H1 (cell line): ENCODE results near the gene OR52M1. TPM values are rescaled to one million over a fixed set of nuclear protein-coding genes. Genes with fewer than 3 reads are reported as not detected.

Experiments
- CTCF ChIA-PET: fragments of 300-600 bp; sonication (Branson Sonifier 250); formaldehyde crosslinking; loops from one replicate; lab custom pipeline; 2021; ENCODE audit not compliant: partially characterized antibody; lab: Charles Lee
- POLR2A ChIA-PET: fragments of 300-600 bp; sonication (Branson Sonifier 250); formaldehyde crosslinking; loops from one replicate; lab custom pipeline; 2021; ENCODE audit warnings: inconsistent platforms; ENCODE audit not compliant: partially characterized antibody; lab: Charles Lee
- DNase-seq, 2 experiments: peaks; one replicate each; pipeline versions ENCODE4 v3.0.0 to v3.0.0-alpha.2; 2010 to 2022; ENCODE audit warnings: low spot score in 2 of 2, low read depth in 1 of 2, mixed read lengths in 1 of 2
- FAIRE-seq: peaks from 2 replicates; lab custom pipeline; 2011; peaks lifted over from hg19 to GRCh38; lab: Jason Lieb, UNC
- H2AFZ ChIP-seq: 2 replicates; pipeline ENCODE4 v1.8.1; 2012; ENCODE audit warnings: low read length, inconsistent platforms
- H2AK5ac ChIP-seq: 2 replicates; pipeline ENCODE4 v1.6.1; 2013; ENCODE audit warnings: low read depth, low read length
- H2BK120ac ChIP-seq: replicated peaks from 2 replicates; pipeline ENCODE3; 2013; ENCODE audit warnings: low read depth, low read length, inconsistent platforms
- H2BK12ac ChIP-seq: 2 replicates; pipeline ENCODE4 v1.6.1; 2013; ENCODE audit warnings: low read depth, low read length
- H2BK15ac ChIP-seq: 2 replicates; pipeline ENCODE4 v1.6.1; 2013; ENCODE audit warnings: low read length
- H2BK20ac ChIP-seq: 2 replicates; pipeline ENCODE4 v1.6.1; 2013; ENCODE audit warnings: low read length
- H2BK5ac ChIP-seq: 2 replicates; pipeline ENCODE4 v1.6.1; 2013; ENCODE audit warnings: low read depth, low read length
- H3K14ac ChIP-seq: 2 replicates; pipeline ENCODE4 v1.6.1; 2013; ENCODE audit warnings: inconsistent platforms; ENCODE audit not compliant: insufficient read length
- H3K18ac ChIP-seq: 2 replicates; pipeline ENCODE4 v1.6.1; 2013; ENCODE audit warnings: low read length; ENCODE audit errors: extremely low read depth
- H3K23ac ChIP-seq: 2 replicates; pipeline ENCODE4 v1.6.1; 2013; ENCODE audit warnings: inconsistent platforms; ENCODE audit not compliant: insufficient read length
- H3K23me2 ChIP-seq: 2 replicates; pipeline ENCODE4 v1.6.1; 2013; ENCODE audit warnings: low read depth, low read length
- H3K27ac ChIP-seq: 2 replicates; pipeline ENCODE4 v1.6.1; 2011; ENCODE audit warnings: low read depth, low read length, inconsistent platforms
- H3K27me3 ChIP-seq, 4 experiments: replicated peaks in 1 of 4; 1 replicate in 1 of 4; 2 replicates in 3 of 4; pipeline versions ENCODE4 v1.6.1 to v1.8.1; 2011 to 2013; ENCODE audit warnings: low read length in 3 of 4, mild to moderate bottlenecking in 3 of 4, inconsistent platforms in 2 of 4, mixed read lengths in 2 of 4, moderate library complexity in 1 of 4; ENCODE audit not compliant: control insufficient read depth in 3 of 4, insufficient read depth in 3 of 4; ENCODE audit errors: extremely low read depth in 1 of 4
- H3K36me3 ChIP-seq, 4 experiments: 2 replicates each; pipeline versions ENCODE4 v1.6.1 to v1.8.1; 2011 to 2013; ENCODE audit warnings: mild to moderate bottlenecking in 4 of 4, low read length in 3 of 4, moderate library complexity in 2 of 4, control low read depth in 1 of 4, inconsistent platforms in 1 of 4; ENCODE audit not compliant: insufficient read depth in 4 of 4, control insufficient read depth in 2 of 4
- H3K4ac ChIP-seq: replicated peaks from 2 replicates; pipeline ENCODE3; 2013; ENCODE audit warnings: low read length, low read depth, mixed read lengths, inconsistent platforms; ENCODE audit not compliant: insufficient read length
- H3K4me1 ChIP-seq, 4 experiments: replicated peaks in 1 of 4; 1 replicate in 1 of 4; 2 replicates in 3 of 4; pipeline versions ENCODE4 v1.6.1 to v1.8.1; 2011 to 2013; ENCODE audit warnings: low read length in 3 of 4, inconsistent platforms in 2 of 4, mixed read lengths in 1 of 4; ENCODE audit not compliant: insufficient read depth in 4 of 4, control insufficient read depth in 3 of 4
- H3K4me2 ChIP-seq, 2 experiments: 2 replicates each; pipeline versions ENCODE4 v1.6.1 to v1.8.1; 2011 to 2013; ENCODE audit warnings: low read depth in 2 of 2, low read length in 2 of 2, control low read depth in 1 of 2, inconsistent platforms in 1 of 2, mild to moderate bottlenecking in 1 of 2; ENCODE audit not compliant: insufficient read depth in 1 of 2
- H3K4me3 ChIP-seq, 4 experiments: fragments of 200-600, 300-600 bp in 1 of 4; sonication (generic), shearing (Covaris generic), sonication (Bioruptor Twin) in 1 of 4; 2 replicates each; pipeline versions ENCODE4 v1.5.1 to v1.8.1; 2011 to 2016; ENCODE audit warnings: low read length in 4 of 4, low read depth in 3 of 4, control low read depth in 2 of 4, inconsistent platforms in 2 of 4, mild to moderate bottlenecking in 2 of 4, mixed read lengths in 1 of 4, moderate library complexity in 1 of 4; ENCODE audit not compliant: insufficient read depth in 2 of 4; ENCODE audit errors: extremely low read depth in 1 of 4
- H3K56ac ChIP-seq: replicated peaks from 2 replicates; pipeline ENCODE3; 2013; ENCODE audit warnings: low read depth, mild to moderate bottlenecking, mixed read lengths, low read length, inconsistent platforms; ENCODE audit not compliant: insufficient read length
- H3K79me1 ChIP-seq: 2 replicates; pipeline ENCODE4 v1.6.1; 2013; ENCODE audit warnings: low read depth, low read length, control low read depth
- H3K79me2 ChIP-seq, 2 experiments: 2 replicates each; pipeline versions ENCODE4 v1.6.1 to v1.8.1; 2012 to 2013; ENCODE audit warnings: low read length in 2 of 2, mild to moderate bottlenecking in 2 of 2, inconsistent platforms in 1 of 2; ENCODE audit not compliant: insufficient read depth in 2 of 2, control insufficient read depth in 1 of 2
- H3K9ac ChIP-seq, 4 experiments: replicated peaks in 1 of 4; 1 replicate in 1 of 4; 2 replicates in 3 of 4; pipeline versions ENCODE4 v1.6.1 to v1.8.1; 2011 to 2013; ENCODE audit warnings: low read depth in 3 of 4, low read length in 3 of 4, control low read depth in 2 of 4, mild to moderate bottlenecking in 2 of 4, moderate library complexity in 2 of 4, inconsistent platforms in 1 of 4; ENCODE audit errors: extremely low read depth in 1 of 4
- H3K9me3 ChIP-seq, 2 experiments: 2 replicates each; pipeline versions ENCODE4 v1.6.1 to v1.8.1; 2012 to 2013; ENCODE audit warnings: mild to moderate bottlenecking in 2 of 2, moderate library complexity in 2 of 2, control low read depth in 1 of 2, inconsistent platforms in 1 of 2, low read depth in 1 of 2, low read length in 1 of 2, mixed read lengths in 1 of 2; ENCODE audit not compliant: insufficient read depth in 2 of 2
- H4K20me1 ChIP-seq, 2 experiments: replicated peaks in 1 of 2; 2 replicates each; pipeline versions ENCODE3 to v1.8.1; 2011 to 2013; ENCODE audit warnings: inconsistent platforms in 2 of 2, low read length in 2 of 2, mild to moderate bottlenecking in 1 of 2; ENCODE audit not compliant: insufficient read depth in 2 of 2, control insufficient read depth in 1 of 2
- H4K5ac ChIP-seq: 2 replicates; pipeline ENCODE4 v1.6.1; 2013; ENCODE audit warnings: low read length, low read depth, mixed read lengths, inconsistent platforms; ENCODE audit not compliant: insufficient read length
- H4K8ac ChIP-seq: 2 replicates; pipeline ENCODE4 v1.8.0; 2013; ENCODE audit warnings: mild to moderate bottlenecking, moderate library complexity, low read length, inconsistent platforms; ENCODE audit not compliant: insufficient read depth; ENCODE audit errors: extremely low read depth
- H4K91ac ChIP-seq: replicated peaks from 2 replicates; pipeline ENCODE3; 2013; ENCODE audit warnings: low read length, mixed read lengths, inconsistent platforms; ENCODE audit not compliant: insufficient read length
- E2F6 ChIP-seq: IDR thresholded peaks from 2 replicates; pipeline ENCODE4 v1.6.1; 2012; ENCODE audit warnings: inconsistent platforms
- GABPA ChIP-seq: IDR thresholded peaks from 2 replicates; pipeline ENCODE4 v1.6.1; 2011; ENCODE audit warnings: mild to moderate bottlenecking, low read length, moderate library complexity, borderline replicate concordance; ENCODE audit not compliant: insufficient read depth
- GTF2F1 ChIP-seq: IDR thresholded peaks from 2 replicates; pipeline ENCODE4 v1.6.1; 2012; ENCODE audit warnings: low read depth, low read length, improper control_type of control experiment, borderline replicate concordance
- JUN ChIP-seq: IDR thresholded peaks from 2 replicates; pipeline ENCODE4 v1.6.1; 2011; ENCODE audit warnings: low read depth, mild to moderate bottlenecking, improper control_type of control experiment, low read length
- RFX5 ChIP-seq: IDR thresholded peaks from 2 replicates; pipeline ENCODE4 v1.6.1; 2011; ENCODE audit warnings: low read depth, low read length, improper control_type of control experiment, borderline replicate concordance
- SP1 ChIP-seq: IDR thresholded peaks from 2 replicates; pipeline ENCODE4 v1.6.1; 2011; ENCODE audit warnings: low read depth, low read length
- polyA plus RNA-seq, 7 experiments: library from polyadenylated mRNA; depleted of rRNA in 3 of 7; stranded (reverse) in 5 of 7; unstranded in 2 of 7; fragments of >200 nt in 5 of 7; fragments of 200-250 nt in 2 of 7; gene quantifications; 1 replicate in 5 of 7; 2 replicates in 1 of 7; 4 replicates in 1 of 7; pipeline versions ENCODE4 v1.2.1 to v1.2.3, GENCODE V29; 2011 to 2013; ENCODE audit warnings: missing spikeins in 2 of 7, mixed read lengths in 2 of 7
- total RNA-seq: library from RNA; stranded (reverse); fragmentation: NEBNext Ultra II Directional; extraction: Animal tissue kit (Norgen Biotek cat#: 25700); gene quantifications from 2 replicates; pipeline ENCODE4 v1.2.1, GENCODE V29; 2021

OR52M1 gene
- total and polyA plus RNA-seq, 2 of the 8 experiments (the other 6 are each of a cell fraction or from before 2014, with no cell fraction given), result not detected

- H3K4ac ChIP-seq, result no peak within 1 kb of the TSS
- H3K23ac ChIP-seq, result no peak within 1 kb of the TSS
- TF ChIP-seq GABPA, result no peak
- TF ChIP-seq E2F6, result no peak
- TF ChIP-seq GTF2F1, result no peak
- TF ChIP-seq JUN, result no peak
- no peak for TF ChIP-seq SP1
- TF ChIP-seq RFX5, result no peak
- H3K79me2 ChIP-seq, result no peaks in the 10 kb centered on the region
- H3K79me1 ChIP-seq, result no peaks in the 10 kb centered on the region
- no peak for DNase-seq
- no peak within 1 kb of the TSS for H3K27ac ChIP-seq
- no peak within 1 kb of the TSS for H2BK15ac ChIP-seq
- H2AK5ac ChIP-seq, result no peak within 1 kb of the TSS
- POLR2A ChIA-PET, result no interaction called here
- no peak within 1 kb of the TSS for H3K14ac ChIP-seq
- H3K23me2 ChIP-seq, result no peaks in the 10 kb centered on the region
- H4K91ac ChIP-seq, result no peak within 1 kb of the TSS
- H3K4me2 ChIP-seq, result no peak within 1 kb of the TSS
- no peak within 1 kb of the TSS for H2BK120ac ChIP-seq
- no peak within 1 kb of the TSS for H4K5ac ChIP-seq
- H4K8ac ChIP-seq, result no peak within 1 kb of the TSS
- CTCF ChIA-PET, result no interaction called here
- no peaks in the 10 kb centered on the region for H3K36me3 ChIP-seq
- H2AFZ ChIP-seq, result no peak within 1 kb of the TSS
- H3K4me3 ChIP-seq, result no peak within 1 kb of the TSS
- H3K9me3 ChIP-seq, result no peaks in the 10 kb centered on the region
- H3K27me3 ChIP-seq, result no peaks in the 10 kb centered on the region
- H4K20me1 ChIP-seq, result no peaks in the 10 kb centered on the region
- H2BK5ac ChIP-seq, result no peak within 1 kb of the TSS
- no peaks in the 10 kb centered on the region for H3K4me1 ChIP-seq
- H2BK12ac ChIP-seq, result no peak within 1 kb of the TSS
- no peak for FAIRE-seq
- H2BK20ac ChIP-seq, result no peak within 1 kb of the TSS
- no peak within 1 kb of the TSS for H3K18ac ChIP-seq
- no peak within 1 kb of the TSS for H3K56ac ChIP-seq
- no peak within 1 kb of the TSS for H3K9ac ChIP-seq
These were observed 36.5 kb downstream of the OR52M1 start, which contains the start of gene OR52I2 for GRCh38 chr11:4581443-4581842. Gene OR52I2 (plus strand): TSS chr11:4581743.
